HTERT RPE-1 (cell line): Measurements from ENCODE around the gene CEP295NL.
"Not testable (repeated sequence)": the region's sequence is repeated elsewhere in the genome, so short reads cannot be mapped to it uniquely, and the experiment has no call there.

Source experiments
- in situ Hi-C: fragments of 300-500 bp; cut with MboI; formaldehyde crosslinking; loops from 4 replicates; pipeline ENCODE4 v1.14.3; 2020; ENCODE audit warnings: low sequenced_read_pairs

Gene CEP295NL, protein sequence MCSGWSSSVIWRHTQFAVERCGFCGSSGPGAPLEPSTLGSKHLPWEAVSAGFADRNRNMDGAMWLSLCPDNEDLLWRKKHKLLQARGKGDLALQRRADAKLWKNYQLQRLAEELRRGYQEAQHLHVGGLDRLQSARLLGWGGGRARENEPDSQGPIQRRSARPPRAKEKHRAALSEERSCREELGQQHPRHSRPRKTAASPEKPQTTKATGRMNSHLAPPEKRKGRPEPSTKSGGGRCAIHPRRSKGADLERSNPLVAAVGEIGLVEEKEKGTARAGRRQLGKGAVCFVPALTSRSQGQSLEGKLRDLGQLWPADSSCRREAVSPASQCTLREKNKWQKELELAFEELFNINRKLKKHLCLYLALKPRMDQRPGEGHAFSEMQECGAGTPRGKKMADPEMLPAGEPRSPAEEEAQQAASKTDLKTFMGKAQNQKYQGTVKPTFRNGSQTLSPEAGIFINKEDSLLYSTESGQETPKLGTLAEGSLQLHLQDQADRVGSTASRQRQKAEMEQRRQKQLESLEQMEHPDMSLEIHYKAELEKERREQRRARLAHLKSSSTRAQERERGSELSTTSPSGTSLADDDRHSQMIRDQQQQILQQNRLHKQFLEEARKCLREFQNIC

DNA sequence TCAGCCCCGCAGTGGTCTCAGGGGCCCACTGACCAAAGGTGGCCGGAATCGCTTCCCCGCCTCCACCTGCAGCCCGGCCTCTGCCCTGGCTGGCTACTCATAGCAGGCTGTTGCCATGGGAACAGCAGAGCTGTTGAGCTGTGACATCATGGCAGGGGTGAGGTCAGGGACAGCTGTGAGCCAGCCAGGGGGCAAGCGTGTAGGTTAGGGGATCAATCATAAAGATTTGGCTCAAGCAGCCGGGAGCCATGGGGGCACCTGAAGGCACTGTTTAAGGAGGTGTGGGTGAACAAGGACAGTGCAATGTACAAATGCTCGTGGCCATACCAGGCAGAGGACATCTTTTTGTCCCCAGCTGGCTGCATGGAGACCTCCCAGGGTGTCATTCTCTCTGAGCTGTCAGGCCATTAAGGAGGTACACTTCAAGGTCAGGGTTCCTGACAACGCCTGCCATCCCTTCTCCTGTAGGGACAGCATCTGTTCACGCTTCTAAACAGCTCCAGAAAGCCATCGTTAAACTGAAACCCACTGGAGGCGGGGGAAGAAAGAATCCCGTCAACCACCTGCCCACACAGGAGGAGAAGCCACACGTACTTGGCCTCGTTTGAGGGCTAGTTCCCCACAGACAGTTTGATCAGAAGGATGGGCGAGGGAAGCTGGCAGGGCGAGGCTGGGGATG, at the start of gene CEP295NL:
TSS of gene CEP295NL (minus strand) at position 101 of the 679 bp plus-strand sequence. CDS start 1,373 bp downstream, outside the sequence.
- in situ Hi-C loops = no loop called here

DNA sequence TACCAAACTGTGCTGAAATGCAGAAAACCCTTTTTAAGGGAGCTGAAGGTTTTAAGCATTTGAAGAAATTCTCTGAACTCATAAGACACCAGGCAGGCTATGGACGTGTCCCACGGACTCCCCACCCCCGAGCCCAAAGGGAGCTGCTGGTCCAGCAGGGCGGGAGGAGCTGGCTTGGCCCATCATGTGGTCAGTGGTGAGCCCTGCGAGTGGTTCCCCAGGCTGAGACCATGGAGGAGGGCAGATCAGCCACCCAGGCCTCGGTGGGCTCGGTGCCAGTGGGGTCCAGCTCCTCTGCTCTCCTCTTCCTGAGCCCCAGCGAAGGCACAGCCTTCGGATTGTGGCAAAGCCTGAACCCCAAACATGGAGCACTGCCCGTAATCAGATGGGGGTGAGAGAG, 49.7 kb upstream of the CEP295NL start:
- in situ Hi-C loops = no loop called here

DNA sequence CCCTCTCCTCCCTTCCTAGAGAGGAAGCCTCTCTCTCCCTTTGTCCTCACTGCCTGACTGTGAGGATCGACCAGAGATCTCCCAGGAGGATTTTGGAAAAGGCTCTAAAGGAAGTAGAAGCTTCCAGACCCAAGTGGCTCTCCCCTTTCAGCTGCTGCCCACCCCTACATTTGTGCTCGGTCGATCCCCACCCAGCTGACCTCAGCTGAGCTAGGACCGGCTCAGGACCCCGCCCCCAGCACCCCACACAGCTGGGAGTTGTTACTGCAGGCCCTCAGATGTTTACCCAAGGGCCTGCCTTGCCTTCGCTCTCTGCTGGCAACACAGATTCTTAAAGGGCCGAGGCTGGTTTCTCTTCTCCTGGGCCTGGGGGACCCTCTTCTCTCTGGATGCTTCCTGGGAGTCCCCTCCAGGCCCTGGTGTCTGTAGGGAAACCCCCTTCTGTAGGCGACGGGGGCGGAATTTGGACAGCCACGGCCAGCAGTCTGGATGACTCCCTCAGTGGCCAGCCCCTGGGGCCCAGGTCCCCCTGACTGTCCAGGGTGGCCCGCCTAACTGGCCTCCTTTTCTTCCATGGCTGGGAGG, 49.1 kb upstream of the CEP295NL start:
- in situ Hi-C loops = no loop called here

DNA sequence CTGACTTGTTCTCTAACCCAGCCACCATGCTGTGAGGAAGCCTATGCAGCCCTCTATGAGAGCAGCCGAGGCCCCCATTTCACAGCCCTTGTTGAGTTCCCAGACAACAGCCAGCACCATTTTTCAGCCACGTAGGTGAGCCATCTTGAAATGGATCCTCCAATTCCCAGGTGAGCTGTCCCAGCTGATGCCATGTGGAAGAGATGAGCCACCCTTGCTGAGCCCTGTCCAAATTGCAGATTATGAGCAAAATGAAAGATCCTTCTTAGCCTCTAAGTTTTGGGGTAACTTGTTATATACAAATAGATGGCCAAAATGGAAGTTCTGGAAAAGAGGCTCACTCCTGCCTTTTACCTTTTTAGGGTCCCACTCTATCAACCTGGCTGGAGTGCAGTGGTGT, 47.9 kb upstream of the CEP295NL start:
- in situ Hi-C loops = no loop called here

DNA sequence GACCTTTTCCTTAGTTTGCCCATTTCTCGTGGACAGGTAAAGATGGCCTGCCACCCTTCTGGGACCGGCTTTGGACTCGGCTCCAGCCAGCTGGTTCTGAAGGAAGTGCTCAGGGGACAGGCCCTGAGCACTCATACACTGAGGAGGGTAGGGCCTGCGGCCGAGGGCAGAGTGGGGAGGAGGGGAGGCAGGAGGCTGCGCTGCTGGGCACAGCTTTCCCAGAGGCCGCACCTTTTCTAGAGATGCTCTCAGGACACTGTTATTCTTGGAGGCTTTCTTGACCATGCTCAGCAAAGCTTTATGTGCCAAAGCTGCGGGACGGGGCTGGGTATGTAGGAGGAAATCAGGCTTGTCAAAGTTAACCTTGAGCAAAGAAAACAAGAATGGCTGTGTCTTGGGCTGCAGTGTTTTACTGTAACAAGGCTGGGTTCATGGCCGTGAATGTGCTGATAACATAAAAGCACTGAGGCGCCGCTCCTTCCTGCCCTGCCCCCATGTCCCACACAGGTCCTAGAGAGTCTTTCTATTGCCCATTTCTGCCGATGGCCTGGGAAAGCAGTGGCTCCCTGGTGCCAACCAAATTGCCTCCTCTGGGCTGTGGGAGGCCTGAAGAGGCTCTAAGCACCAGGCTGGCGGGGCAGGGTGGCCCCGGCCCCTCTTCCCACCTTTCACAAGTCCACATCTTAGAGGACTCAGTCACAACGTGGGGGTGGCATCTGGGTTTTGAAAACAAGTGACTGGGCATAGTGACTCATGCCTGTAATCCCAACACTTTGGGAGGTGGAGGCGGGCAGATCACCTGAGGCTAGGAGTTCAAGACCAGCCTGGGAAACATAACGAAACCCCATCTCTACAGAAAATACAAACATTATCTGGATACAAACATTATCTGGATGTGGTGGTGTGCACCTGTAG, 44.5 kb upstream of the CEP295NL start:
- in situ Hi-C loops = no loop called here

DNA sequence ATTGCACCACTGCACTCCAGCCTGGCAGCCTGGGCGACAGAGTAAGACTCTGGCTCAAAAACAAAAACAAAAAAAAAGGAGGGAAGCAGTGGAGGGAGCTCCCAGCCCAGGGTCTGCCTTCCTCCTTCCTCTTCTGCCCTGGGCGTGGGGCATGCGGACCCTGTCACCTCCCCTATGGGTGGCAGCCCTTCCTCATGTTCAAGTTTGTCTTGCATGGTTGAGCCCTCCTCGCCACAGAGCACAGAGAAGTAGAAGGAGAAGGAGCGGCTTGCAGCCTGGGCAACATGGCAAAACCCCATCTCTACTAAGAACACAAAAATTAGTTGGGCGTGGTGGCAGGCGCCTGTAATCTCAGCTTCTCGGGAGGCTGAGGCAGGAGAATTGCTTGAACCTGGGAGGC, 43.6 kb upstream of the CEP295NL start:
- in situ Hi-C loops = no loop called here

DNA sequence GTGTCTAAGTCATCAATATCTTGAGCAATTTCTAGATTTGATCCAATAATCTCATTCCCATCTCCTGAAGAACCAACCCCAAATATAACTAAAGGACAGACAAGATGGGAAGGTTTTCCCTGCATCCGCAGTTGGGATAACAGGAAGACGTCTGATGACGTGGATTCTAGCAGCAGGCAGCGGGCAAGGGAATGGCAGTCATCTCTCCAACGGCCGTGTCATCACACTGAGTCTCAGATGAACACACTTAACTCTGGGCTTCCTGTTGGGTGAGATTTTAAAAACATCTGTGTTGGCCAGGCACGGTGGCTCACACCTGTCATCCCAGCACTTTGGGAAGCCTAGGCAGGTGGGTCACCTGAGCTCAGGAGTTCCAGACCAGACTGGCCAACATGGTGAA, 43.1 kb upstream of the CEP295NL start:
- in situ Hi-C loops = no loop called here

DNA sequence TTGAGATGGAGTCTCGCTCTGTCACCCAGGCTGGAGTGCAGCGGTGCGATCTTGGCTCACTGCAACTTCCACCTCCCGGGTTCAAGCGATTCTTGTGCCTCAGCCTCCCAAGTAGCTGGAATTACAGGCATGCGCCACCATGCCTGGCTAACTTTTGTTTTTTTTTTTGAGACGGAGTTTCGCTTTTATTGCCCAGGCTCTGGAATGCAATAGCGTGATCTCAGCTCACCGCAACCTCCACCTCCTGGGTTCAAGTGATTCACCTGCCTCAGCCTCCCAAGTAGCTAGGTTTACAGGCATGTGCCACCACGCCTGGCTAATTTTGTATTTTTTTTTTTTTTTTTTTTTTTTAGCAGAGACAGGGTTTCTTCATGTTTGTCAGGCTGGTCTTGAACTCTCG, 42.5 kb upstream of the CEP295NL start:
- in situ Hi-C loops = not testable (repeated sequence)

DNA sequence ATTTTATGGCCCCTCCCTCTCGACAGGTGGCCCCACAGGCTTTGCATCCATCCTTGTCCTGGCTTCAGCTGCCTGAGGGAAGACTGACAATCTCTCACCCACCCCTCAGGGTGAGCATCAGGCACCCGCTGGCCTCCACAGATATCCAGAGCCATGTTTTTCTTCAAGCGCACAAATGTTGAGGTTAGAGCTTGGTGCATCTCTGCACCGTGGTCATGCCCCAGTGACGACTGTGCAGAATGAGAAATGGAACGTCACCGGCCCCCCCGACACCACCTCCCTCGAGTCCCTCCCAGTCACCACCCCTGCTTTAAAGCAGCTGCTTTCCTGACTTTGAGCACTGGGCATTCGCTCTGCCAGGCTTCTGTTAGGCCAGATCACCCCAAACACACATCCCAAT, 42.0 kb upstream of the CEP295NL start:
- in situ Hi-C loops = no loop called here

DNA sequence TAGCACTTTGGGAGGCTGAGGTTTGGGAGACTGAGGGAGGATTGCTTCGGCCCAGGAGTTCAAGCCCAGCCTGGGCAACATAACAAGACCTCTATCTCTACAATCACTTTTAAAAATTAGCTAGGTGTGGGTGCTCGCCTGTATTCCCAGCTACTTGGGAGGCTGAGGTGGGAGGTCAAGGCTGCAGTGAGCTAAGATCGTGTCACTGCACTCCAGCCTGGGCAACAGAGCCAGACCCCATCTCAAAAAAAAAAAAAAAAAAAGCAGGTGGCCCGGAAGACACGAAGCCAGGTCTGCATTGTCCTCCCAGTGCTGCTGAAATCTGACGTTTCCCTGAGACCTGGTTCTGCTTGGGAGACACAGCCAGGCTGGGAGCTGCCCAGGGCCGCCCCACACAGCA, 41.0 kb upstream of the CEP295NL start:
- in situ Hi-C loops = no loop called here

DNA sequence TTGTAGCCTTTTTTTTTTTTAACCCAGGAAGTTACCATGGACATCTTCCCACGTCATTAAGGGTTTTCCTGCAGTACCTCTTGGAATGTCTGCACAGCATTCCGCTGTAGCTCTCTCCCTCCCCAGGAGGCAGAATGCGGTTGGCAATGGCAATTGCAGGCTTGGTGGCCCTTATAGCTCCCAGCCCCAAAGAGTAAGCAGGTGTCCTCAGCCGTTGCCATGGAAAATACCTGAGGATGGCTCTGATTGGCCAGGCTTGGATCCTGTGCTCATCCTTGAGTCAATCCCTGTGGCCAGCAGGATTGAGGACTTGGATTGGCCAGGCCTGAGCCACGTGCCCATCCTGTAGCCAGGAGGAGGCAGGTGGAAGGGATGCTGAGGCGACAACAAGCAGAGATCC, 37.7 kb upstream of the CEP295NL start:
- in situ Hi-C loops = no loop called here

DNA sequence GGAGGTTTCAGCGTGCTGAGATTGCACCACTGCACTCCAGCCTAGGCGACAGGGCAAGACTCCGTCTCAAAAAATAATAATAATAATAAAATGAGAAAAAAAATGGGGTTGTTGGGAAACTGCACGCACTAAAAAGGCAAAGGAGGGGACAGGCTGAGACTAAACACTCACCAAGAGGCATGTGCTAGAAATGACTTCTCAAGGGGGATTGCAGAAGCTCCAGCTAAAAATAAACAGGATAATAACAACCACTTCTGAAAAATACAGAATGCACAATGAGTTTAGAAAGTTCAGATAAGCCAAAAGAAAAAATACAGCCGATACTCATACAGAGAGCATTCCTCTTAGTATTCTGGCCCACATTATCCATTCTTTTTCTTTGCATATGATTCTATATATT, 37.3 kb upstream of the CEP295NL start:
- in situ Hi-C loops = no loop called here

DNA sequence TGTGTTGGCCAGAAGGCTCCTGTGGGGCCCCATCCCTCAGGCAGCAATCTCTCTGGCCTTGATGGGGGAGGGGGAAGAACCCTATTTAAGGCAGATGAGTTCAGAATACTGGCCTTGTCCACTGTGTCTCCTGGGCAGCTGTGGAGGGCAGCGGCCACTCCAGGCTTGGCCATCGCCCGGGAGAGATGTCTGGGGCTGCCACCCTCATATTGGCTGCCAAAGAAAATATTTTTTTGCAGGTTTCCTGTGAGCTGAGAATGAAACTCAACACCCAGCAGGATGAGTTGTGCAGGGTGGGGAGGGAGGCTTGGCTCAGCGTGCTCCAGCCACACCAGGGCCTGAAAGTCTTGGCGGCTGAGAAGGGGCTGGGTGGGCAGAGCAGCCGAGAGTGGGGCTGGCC, 36.6 kb upstream of the CEP295NL start:
- in situ Hi-C loops = no loop called here

DNA sequence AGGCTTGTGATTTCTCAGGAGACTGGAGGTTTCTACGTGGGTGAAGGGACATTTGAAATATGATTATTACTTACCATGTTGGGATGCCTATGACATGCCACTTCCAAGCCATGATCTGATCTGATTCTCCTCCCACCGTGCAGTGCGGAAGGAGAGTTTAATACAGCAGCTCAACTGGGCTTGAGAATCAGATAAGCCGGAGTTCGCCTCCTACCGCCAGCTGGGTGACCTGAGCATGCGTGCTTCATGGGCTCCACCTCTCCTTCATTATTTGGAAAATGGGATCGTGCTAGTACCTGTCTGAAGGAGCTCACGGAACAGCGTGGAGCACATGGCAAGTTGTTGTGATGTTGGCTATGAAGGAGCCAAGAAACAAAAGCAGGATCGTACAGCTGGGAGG, 34.6 kb upstream of the CEP295NL start:
- in situ Hi-C loops = no loop called here

DNA sequence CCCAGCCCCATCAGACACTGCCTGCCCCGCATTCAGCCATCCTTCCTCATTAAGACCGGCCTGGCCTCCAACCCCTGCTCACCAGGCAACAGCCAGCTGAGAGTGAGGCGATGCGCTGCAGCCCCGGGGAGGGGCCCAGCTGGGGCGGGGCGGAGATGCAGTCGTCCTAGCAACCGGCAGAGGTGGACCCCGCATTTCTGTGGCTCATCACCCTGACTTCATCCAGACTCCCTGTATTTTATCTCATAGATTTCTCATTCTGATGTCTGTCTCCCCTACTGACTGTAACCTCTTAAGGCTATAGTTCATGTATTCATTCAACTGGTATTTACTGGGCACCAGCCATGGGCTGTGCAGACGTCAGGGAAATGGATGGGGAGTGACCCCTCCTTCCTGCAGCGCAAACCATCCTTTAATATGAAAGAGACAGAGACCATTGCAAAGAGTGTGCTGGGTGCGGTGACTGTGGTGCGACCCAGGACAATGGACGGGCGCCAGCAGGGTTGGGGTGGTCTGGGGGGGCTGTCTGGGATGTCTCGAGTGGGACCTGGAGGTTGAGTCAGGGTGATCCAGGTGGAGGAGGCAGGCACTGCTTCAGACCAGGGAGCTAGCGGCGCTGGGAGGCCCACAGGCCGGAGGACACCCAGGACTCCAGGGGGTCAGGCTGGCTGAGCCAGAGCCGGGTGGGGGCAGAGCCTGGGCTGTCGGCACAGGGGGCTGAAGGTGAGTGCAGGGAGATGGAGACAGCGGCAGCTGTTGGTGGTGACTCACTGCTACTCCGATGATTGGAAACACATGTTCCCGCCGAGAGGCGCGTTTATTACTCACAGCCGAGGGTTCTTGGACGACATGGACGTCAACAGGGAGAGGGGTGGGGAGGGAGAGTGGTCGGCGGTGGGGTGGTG, 32.7 kb upstream of the CEP295NL start:
- in situ Hi-C loops = no loop called here

DNA sequence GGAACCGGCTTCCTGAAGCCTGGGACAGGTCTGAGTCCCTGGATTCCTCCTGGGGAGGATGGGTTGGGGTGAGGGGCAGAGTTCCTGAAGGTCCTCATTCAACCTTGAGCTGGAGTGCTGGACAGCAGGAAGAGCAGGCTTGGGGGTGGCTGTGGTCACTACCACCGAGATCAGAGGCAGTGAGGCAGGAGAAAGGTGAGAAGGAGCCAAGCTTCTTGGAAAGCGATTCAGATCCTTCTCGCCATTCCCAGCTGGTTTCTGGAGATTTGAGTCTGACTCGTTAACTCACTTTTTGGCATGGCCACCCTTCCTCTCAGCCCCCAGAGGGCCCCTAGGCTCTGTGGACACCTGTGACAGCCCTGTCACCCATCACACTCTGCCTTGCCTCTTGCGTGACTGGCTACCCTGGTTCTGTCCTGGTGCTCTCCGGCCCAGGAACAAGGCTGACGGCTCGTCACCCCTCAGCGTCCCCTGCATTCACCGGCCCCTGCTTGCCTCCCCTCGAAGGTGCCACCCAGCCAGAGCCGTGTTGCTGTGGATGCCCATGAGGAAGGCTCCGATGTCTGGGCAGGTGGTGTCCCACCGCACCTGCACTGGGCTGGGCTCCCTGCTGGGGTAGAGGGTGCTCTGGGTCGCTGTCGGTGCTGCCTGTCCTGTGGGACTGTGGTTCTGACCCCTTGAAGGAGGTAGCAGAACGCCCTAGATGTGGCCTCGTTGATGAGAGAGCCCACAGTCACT, 31.8 kb upstream of the CEP295NL start:
- in situ Hi-C loops = no loop called here

DNA sequence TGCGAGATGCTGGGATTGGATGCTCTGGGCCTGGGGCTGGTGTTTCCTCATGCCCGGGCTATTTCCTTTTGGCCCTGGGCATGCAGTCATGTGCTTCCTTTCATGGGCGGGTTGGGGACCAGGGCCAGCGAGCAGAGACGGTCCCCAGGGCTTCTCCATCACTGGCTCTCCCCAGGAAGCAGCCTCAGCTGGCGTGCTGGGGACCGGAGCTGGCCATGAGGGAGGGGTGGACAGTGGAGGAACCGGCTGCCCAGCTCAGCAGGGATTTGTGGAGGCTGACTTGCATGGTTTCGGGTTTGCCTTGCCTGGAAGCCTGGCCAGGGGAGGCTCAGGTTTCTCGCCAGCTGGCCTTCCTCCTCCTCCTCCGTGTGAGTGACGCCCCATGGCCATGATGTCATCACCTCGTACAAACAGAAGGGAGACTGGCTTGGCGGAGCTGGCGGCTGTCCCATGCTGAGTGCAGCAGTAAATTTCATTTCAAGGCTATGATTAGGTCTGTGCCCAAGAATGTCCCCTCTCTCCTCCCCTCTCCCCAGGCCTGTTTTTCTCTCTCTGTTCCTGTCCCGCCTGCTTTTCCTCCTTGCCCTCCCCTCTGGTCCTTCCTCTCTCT, 31.1 kb upstream of the CEP295NL start:
- in situ Hi-C loops = no loop called here
